Prostate gland (tissue), 2 donors: ENCODE measurements around the gene PSMG4. TPM values are rescaled to one million over a fixed set of nuclear protein-coding genes. Genes with fewer than 3 reads are reported as not detected.
"Not testable (repeated sequence)": the region's sequence is repeated elsewhere in the genome, so short reads cannot be mapped to it uniquely, and the experiment has no call there.

ENCODE experiments used
- DNase-seq: peaks from one replicate; pipeline ENCODE4 v3.0.0-alpha.2; 2019; ENCODE audit warnings: low spot score
- H3K27ac ChIP-seq, 2 donors: fragments of 200-600 bp; sonication (generic); 2 replicates each; pipeline ENCODE4 v1.5.1; 2017 to 2019
- H3K27me3 ChIP-seq: fragments of 200-600 bp; sonication (generic); replicated peaks from 2 replicates; pipeline ENCODE4 v1.5.1; 2019; ENCODE audit not compliant: insufficient read depth
- H3K36me3 ChIP-seq, 2 donors: fragments of 200-600 bp; sonication (generic); 1 replicate in 1 of 2; 2 replicates in 1 of 2; pipeline versions ENCODE4 v1.5.1 to v1.8.1; 2017 to 2019
- H3K4me1 ChIP-seq: fragments of 200-600 bp; sonication (generic); replicated peaks from 2 replicates; pipeline ENCODE4 v1.5.1; 2019
- H3K4me3 ChIP-seq, 2 donors: fragments of 200-600 bp; sonication (generic); 2 replicates each; pipeline ENCODE4 v1.5.1; 2017 to 2019
- H3K9me3 ChIP-seq: fragments of 200-600 bp; sonication (generic); 2 replicates; pipeline ENCODE4 v1.5.1; 2017
- POLR2A ChIP-seq: fragments of 450-650 bp; IDR thresholded peaks from one replicate; pipeline ENCODE4 v1.6.1; 2016; ENCODE audit warnings: antibody characterized with exemption, mild to moderate bottlenecking
- POLR2AphosphoS5 ChIP-seq: sonication (generic); formaldehyde crosslinking; IDR thresholded peaks from one replicate; pipeline ENCODE4 v1.6.1; 2017; ENCODE audit warnings: antibody characterized with exemption
- WGBS: methylation state at CpG from one replicate; pipeline ENCODE4 v1.1.5; 2018; 5-methylcytosine and 5-hydroxymethylcytosine counted together
- intact Hi-C: fragments of 100-400 bp; cut with DNase I; formaldehyde crosslinking; loops from one replicate; pipeline ENCODE4 v1.14.2; 2022
- total RNA-seq, 2 donors: library from RNA; depleted of rRNA; stranded (reverse); fragments of >200 nt; gene quantifications; one replicate each; pipeline ENCODE4 v1.1.0, GENCODE V29; 2016
- TF ChIP-seq, protein P1 (sequence below), 4 experiments: fragments of 200-600 bp in 2 of 4; fragments of 450-650 bp in 2 of 4; sonication (generic) in 2 of 4; IDR thresholded peaks; 1 replicate in 3 of 4; 2 replicates in 1 of 4; pipeline ENCODE4 v1.5.1; 2016 to 2019; ENCODE audit warnings: antibody characterized with exemption in 4 of 4, mild to moderate bottlenecking in 2 of 4, moderate library complexity in 2 of 4

The PSMG4 gene
- total RNA-seq, 2 donors from 2014 or later: 20.8 to 30.1 TPM

DNA sequence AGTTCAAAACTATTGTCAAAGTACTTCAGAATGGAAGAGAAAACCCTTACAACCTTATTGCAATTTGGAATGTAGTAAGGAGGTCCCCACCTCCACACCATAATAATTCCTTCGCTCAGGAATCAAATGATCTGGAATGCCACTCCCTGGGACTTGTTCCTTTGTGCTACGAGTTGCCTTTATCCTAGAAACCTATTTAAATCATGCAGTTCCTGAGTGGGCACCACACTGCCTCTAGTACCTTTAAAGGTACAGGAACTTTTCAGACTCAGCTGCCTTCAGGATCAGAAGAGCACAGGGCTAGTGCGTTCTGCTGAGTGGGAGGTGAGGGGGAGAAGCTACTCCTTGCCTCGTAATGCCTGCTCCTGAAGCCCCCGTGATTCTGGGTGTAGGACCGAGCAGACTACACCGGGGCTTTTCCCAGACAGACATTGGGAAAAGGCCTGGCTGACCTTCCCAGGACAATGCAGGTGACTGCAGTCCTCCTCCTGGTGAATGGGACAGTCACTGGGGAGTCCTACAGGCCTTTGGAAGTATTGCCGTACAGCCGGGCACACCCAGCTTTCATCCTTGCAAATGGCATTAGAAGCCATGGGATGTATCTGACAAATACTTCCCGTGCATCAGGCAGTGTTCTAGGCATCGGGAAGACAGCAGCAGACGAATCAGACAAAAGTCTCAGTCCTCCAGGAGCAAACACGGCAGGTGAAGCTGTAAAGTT, 19.5 kb upstream of the PSMG4 start:
- H3K4me1 ChIP-seq: no peaks in the 10 kb centered on the region
- 83% methylated on average over 13 of the region's 13 CpGs for WGBS

DNA sequence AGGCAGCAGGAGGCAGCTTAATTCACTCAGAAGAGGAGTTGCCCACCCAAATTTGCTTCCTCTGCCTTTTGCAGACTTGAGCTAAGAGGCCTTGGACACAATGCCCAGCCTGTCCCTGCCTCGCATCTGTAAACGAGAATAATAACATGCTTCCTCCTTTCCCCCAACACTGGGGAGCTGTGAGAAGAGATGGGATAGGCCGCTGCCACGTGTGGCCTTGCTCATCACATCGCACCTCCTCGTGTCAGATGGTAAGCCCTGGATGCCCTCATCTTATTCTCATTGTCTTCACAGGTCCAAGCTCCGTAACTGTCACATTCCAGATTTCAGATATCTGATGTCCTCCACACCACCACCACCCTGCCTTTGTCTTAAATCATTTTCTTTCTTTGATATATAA, 18.2 kb upstream of the PSMG4 start:
- Histone ChIP-seq H3K36me3 (no peaks in the 10 kb centered on the region), H3K4me3 (no peak overlapping the region), H3K27ac (no peak overlapping the region), H3K27me3 (no peaks in the 10 kb centered on the region), H3K9me3 (no peaks in the 10 kb centered on the region), H3K4me1 (no peaks in the 10 kb centered on the region)
- no peak for DNase-seq
- WGBS: 74% methylated on average over 7 of the region's 7 CpGs
- intact Hi-C loops: no loop called here
- no peak for TF ChIP-seq POLR2AphosphoS5
- no peak for TF ChIP-seq POLR2A
- TF ChIP-seq, protein P1, sequence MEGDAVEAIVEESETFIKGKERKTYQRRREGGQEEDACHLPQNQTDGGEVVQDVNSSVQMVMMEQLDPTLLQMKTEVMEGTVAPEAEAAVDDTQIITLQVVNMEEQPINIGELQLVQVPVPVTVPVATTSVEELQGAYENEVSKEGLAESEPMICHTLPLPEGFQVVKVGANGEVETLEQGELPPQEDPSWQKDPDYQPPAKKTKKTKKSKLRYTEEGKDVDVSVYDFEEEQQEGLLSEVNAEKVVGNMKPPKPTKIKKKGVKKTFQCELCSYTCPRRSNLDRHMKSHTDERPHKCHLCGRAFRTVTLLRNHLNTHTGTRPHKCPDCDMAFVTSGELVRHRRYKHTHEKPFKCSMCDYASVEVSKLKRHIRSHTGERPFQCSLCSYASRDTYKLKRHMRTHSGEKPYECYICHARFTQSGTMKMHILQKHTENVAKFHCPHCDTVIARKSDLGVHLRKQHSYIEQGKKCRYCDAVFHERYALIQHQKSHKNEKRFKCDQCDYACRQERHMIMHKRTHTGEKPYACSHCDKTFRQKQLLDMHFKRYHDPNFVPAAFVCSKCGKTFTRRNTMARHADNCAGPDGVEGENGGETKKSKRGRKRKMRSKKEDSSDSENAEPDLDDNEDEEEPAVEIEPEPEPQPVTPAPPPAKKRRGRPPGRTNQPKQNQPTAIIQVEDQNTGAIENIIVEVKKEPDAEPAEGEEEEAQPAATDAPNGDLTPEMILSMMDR (IDR thresholded peaks at IDR 0.05): no peak

More for the DNA sequence above, 19.5 kb upstream of the PSMG4 start:
- Histone ChIP-seq H3K9me3 (no peaks in the 10 kb centered on the region), H3K27me3 (no peaks in the 10 kb centered on the region), H3K4me3 (no peak overlapping the region), H3K27ac (no peak overlapping the region), H3K36me3 (no peaks in the 10 kb centered on the region)
- intact Hi-C loops: no loop called here
- no peak for DNase-seq
- no peak for TF ChIP-seq POLR2A
- TF ChIP-seq, protein P1 (IDR thresholded peaks at IDR 0.05): no peak
- TF ChIP-seq POLR2AphosphoS5: no peak

DNA sequence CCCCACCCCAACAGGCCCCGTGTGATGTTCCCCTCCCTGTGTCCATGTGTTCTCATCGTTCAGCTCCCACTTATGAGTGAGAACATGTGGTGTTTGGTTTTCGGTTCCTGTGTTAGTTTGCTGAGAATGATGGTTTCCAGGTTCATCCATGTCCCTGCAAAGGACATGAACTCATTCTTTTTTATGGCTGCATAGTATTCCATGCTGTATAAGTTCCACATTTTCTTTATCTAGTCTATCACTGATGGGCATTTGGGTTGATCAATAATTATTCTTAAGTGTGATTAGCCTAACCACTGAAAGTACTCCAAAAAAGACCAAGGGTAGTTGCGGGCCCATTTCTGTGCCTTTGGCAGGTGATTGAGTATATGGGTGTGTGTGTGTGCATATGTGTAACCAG, 17.0 kb upstream of the PSMG4 start:
- DNase-seq, H3K27me3 ChIP-seq, H3K9me3 ChIP-seq, H3K4me1 ChIP-seq, H3K36me3 ChIP-seq, H3K27ac ChIP-seq, intact Hi-C loops, H3K4me3 ChIP-seq: not testable (repeated sequence)
- WGBS: 98% methylated on average over 4 of the region's 4 CpGs

DNA sequence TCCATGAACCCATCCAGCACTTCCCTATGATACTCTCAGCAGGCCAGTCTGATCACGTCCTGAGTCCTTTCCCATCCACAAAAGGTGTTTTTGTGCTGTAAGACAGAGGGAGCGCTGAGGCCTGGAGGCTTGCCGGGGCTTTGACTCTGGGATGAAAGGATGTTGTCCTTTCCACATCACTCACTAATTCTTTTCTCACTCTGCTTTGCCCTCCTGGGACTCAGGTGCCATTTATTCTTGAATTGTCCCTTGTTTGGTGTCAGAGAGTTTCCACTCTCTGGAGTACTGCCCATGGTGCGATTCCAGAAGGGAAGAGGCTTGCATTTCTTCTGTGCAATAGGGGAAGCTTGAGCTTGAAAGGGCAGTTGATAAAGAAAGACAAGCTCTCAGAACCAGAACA, 16.0 kb upstream of the PSMG4 start:
- intact Hi-C loops: no loop called here
- Histone ChIP-seq H3K27ac (no peak overlapping the region), H3K4me3 (no peak overlapping the region), H3K36me3 (no peaks in the 10 kb centered on the region), H3K27me3 (no peaks in the 10 kb centered on the region), H3K4me1 (no peaks in the 10 kb centered on the region), H3K9me3 (no peaks in the 10 kb centered on the region)
- TF ChIP-seq POLR2AphosphoS5: no peak
- TF ChIP-seq, protein P1 (IDR thresholded peaks at IDR 0.05): no peak
- no peak for TF ChIP-seq POLR2A
- WGBS: 56% methylated on average over 4 of the region's 4 CpGs
- DNase-seq: no peak

DNA sequence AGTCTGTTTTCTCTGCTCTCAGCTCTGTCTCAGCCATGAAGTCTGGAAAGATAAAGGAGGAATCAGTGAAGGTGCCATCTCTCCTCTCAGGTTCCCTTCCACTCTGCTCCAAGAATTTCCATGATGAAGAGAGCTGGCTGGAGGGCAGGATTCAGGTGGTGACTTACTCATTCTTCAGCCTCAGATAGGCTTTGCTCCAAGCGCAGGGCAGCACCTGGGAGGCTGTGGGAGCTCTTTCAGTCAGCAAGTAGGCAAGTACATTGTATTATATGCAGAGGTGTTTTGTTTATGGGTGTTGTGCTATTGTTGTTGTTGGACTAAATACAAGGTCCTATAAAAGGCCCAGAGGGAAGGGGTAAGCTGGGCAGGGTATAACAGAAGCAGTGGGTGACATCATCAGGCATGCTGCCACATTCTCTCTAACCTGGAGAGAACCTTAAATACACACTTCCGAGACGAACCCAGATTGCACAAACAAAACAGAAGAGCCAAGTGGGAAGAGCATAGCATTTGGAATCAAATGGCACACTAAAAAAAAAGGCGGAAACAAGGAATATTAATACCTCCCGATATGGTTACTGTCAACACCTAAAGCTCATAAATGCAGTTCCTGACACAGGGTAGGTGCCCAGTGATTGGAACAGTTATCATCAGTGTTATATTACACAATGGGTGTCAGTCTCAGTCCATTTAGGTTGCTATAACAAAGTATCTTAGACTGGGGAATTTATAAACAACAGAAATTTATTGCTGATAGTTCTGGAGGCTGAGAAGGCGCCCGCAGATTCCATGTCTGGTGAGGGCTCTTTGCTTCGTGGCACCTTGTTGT, 14.5 kb upstream of the PSMG4 start:
- Histone ChIP-seq H3K4me3 (no peak overlapping the region), H3K27me3 (no peaks in the 10 kb centered on the region), H3K4me1 (no peaks in the 10 kb centered on the region), H3K27ac (no peak overlapping the region), H3K9me3 (no peaks in the 10 kb centered on the region), H3K36me3 (no peaks in the 10 kb centered on the region)
- TF ChIP-seq POLR2AphosphoS5: no peak
- TF ChIP-seq, protein P1 (IDR thresholded peaks at IDR 0.05): no peak
- WGBS: 76% methylated on average over 8 of the region's 8 CpGs
- intact Hi-C loops: no loop called here
- no peak for DNase-seq

DNA sequence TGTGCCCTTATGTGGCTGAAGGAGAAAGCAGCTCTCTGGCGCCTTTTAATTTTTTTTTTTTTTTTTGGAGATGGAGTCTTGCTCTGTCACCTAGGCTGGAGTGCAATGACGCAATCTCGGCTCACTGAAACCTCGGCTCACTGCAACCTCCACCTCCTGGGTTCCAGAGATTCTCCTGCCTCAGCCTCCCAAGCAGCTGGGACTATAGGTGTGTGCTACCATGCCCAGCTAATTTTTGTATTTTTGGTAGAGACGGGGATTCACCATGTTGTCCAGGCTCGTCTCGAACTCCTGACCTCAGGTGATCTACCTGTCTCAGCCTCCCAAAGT, 13.9 kb upstream of the PSMG4 start:
- H3K4me3 ChIP-seq, DNase-seq, H3K9me3 ChIP-seq, intact Hi-C loops, H3K36me3 ChIP-seq, H3K4me1 ChIP-seq, H3K27me3 ChIP-seq, H3K27ac ChIP-seq: not testable (repeated sequence)
- 95% methylated on average over 7 of the region's 7 CpGs for WGBS
